Thoracic aorta (tissue), 2 donors: ENCODE data around the gene PACSIN3. TPM values are rescaled to one million over a fixed set of nuclear protein-coding genes. Genes with fewer than 3 reads are reported as not detected.

ENCODE experiments used
- ATAC-seq: fragments of 150-250 bp; one replicate; pipeline ENCODE4 v1.8.0; 2017; ENCODE audit warnings: low read depth; ENCODE audit not compliant: insufficient number of reproducible peaks, low FRiP score
- DNase-seq: peaks from one replicate; pipeline ENCODE4 v3.0.0-alpha.2; 2020; ENCODE audit warnings: low spot score
- H3K27ac ChIP-seq, 2 donors: fragments of 200-600 bp; sonication (generic); 1 replicate in 1 of 2; 2 replicates in 1 of 2; pipeline ENCODE4 v1.5.1; 2016; ENCODE audit warnings: mild to moderate bottlenecking in 2 of 2, moderate library complexity in 2 of 2
- H3K27me3 ChIP-seq: fragments of 200-600 bp; sonication (generic); replicated peaks from 2 replicates; pipeline ENCODE4 v1.6.0; 2016; ENCODE audit warnings: mild to moderate bottlenecking; ENCODE audit not compliant: insufficient read depth
- H3K36me3 ChIP-seq: fragments of 200-600 bp; sonication (generic); one replicate; pipeline ENCODE4 v1.5.1; 2016
- H3K4me1 ChIP-seq, 2 donors: fragments of 200-600 bp; sonication (generic); 1 replicate in 1 of 2; 2 replicates in 1 of 2; pipeline versions ENCODE4 v1.5.1 to v1.6.0; 2016; ENCODE audit warnings: low read depth in 2 of 2, mild to moderate bottlenecking in 1 of 2; ENCODE audit not compliant: control insufficient read depth in 1 of 2
- H3K4me3 ChIP-seq: fragments of 200-600 bp; sonication (generic); 2 replicates; pipeline ENCODE4 v1.5.1; 2016; ENCODE audit warnings: mild to moderate bottlenecking
- H3K9me3 ChIP-seq: fragments of 200-600 bp; sonication (generic); 2 replicates; pipeline ENCODE4 v1.5.1; 2016
- total RNA-seq, 2 donors: library from RNA; depleted of rRNA; stranded (reverse); fragments of >200 nt; gene quantifications; one replicate each; pipeline versions ENCODE4 v1.1.0 to v1.2.3, GENCODE V29; 2016
- TF ChIP-seq, protein P1 (sequence below): fragments of 200-600 bp; sonication (generic); IDR thresholded peaks from one replicate; pipeline ENCODE4 v1.5.1; 2019; ENCODE audit warnings: antibody characterized with exemption

PACSIN3 gene
- total RNA-seq, 2 donors from 2014 or later: 30.3 to 44.4 TPM

DNA sequence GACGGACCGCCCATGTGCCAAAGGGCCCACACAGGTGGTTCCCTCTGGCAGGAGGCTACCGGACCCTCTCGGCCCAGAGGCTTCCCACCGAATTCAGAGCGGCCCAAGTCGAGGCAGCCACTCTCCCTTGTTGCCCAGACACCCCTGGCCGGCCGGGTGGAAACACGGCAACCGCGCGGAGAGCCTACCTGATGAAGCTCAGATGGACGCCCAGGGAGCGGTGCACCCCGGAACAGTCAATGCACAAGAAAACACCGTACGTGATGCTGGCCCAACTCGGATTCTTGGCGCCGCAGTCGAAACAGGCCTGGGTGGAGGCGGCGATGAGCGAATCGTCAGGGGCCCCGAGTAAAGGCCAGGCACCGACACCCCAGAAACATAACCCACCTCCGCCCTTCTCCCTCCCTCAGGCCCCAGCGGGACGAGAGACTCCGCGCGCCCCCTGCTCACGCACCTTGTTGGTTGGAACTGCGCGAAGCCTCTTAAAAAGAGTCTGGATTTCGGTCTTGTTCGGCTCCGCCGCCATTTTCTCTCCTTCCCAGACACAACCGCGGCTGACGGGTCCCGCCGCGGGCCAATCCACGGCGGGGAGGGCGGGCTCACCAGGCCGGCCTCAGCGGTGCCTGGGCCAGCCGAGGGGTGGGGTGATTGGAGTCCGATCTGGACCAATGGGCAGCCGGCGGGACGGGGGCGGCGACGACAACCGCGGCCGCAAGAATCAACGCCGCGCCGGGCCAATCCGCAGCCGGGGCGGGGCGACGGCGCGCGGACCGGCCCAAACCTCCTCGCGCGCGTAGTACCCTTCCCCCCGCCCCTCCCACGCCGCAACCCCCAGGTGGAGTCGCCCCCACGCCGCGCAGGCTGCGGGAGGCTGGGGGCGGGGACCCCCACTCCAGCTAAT is 9.7 kb downstream of the PACSIN3 start, which contains the start of gene ARFGAP2:
Gene ARFGAP2 (minus strand): TSS at position 552 of the 901 bp plus-strand sequence. CDS start 26 bp downstream, at position 526.
- Histone ChIP-seq H3K4me1 (peaks cover 16 to 32% of the 10 kb centered on the region in 2 donors), H3K4me3 (peak within 1 kb of the TSS; percentile 99), H3K36me3 (peaks cover 37% of the 10 kb centered on the region), H3K27ac (peak within 1 kb of the TSS; percentile 93 to 99), H3K27me3 (no peaks in the 10 kb centered on the region), H3K9me3 (no peaks in the 10 kb centered on the region)
- TF ChIP-seq, protein P1, sequence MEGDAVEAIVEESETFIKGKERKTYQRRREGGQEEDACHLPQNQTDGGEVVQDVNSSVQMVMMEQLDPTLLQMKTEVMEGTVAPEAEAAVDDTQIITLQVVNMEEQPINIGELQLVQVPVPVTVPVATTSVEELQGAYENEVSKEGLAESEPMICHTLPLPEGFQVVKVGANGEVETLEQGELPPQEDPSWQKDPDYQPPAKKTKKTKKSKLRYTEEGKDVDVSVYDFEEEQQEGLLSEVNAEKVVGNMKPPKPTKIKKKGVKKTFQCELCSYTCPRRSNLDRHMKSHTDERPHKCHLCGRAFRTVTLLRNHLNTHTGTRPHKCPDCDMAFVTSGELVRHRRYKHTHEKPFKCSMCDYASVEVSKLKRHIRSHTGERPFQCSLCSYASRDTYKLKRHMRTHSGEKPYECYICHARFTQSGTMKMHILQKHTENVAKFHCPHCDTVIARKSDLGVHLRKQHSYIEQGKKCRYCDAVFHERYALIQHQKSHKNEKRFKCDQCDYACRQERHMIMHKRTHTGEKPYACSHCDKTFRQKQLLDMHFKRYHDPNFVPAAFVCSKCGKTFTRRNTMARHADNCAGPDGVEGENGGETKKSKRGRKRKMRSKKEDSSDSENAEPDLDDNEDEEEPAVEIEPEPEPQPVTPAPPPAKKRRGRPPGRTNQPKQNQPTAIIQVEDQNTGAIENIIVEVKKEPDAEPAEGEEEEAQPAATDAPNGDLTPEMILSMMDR: no peak
- DNase-seq: peak; percentile 86
- ATAC-seq: peak; percentile 91

DNA sequence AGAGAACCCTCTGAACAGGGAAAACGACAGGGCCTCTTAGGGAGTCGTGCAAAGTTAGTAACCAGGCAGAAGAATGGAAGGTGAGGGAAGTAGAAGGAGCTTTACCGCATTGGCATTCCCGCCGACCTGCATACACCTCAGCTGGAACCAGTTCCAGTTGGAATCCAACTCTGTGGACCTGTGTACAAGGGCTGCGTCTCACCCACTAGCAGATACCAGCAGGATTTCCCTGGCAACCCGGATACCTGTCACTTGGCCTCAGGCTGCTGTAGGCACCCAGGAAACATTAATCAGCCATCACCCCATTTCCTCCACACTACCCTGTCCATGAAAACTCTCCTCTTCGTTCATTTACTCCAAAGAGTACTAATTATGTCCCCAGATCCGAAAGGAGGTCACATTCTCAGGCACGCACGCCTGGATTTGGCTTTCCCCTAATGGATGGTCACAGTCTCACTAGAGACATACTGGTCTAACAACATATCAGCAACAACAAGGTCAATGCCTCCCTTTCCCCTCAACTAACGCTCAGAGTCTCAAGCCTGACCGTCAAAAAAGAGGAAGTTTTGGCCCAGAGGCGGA is 10.4 kb downstream of the PACSIN3 start:
- DNase-seq (no peak), ATAC-seq (no peak)
- TF ChIP-seq, protein P1: no peak
- H3K4me3 ChIP-seq: peak overlapping the region; percentile 99
- H3K9me3 ChIP-seq: no peaks in the 10 kb centered on the region
- H3K36me3 ChIP-seq: peaks cover 42% of the 10 kb centered on the region
- no peaks in the 10 kb centered on the region for H3K27me3 ChIP-seq
- peaks cover 16 to 32% of the 10 kb centered on the region in 2 donors for H3K4me1 ChIP-seq
- H3K27ac ChIP-seq: peak overlapping the region; percentile 89 to 93

DNA sequence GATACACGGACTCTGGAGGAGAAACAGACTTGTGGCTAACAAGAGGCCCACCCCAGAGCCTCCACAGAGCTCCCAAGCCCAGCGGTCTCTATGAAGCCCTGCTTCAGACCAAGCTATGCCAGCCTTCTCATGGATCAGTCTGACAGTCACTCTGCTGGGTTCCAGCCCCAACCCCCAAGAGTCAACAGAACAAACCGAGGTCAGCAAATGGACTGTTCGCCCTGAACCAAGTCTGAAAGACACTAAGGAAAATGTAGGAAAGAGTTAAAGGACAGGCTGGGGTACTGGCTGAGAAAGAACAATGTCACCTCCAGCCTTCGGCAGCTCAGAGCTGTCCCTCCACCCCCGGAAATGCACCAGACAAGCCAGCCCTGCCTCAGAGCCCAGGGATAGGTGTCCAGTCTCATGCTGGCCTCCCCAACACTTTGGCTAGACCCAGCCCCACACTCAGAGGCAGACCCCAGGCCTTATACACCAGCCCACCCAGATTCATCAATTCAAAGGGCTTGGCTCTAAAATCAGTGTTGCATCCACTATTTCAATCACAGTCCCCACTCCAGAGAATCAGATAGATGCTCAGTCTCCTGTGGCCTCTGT is 13.4 kb downstream of the PACSIN3 start:
- no peak for DNase-seq
- TF ChIP-seq, protein P1: no peak
- H3K36me3 ChIP-seq: peaks cover 61% of the 10 kb centered on the region
- no peak overlapping the region for H3K4me3 ChIP-seq
- peaks cover 15 to 26% of the 10 kb centered on the region in 2 donors for H3K4me1 ChIP-seq
- no peak overlapping the region for H3K27ac ChIP-seq
- H3K27me3 ChIP-seq: no peaks in the 10 kb centered on the region
- ATAC-seq: no peak
- H3K9me3 ChIP-seq: no peaks in the 10 kb centered on the region

DNA sequence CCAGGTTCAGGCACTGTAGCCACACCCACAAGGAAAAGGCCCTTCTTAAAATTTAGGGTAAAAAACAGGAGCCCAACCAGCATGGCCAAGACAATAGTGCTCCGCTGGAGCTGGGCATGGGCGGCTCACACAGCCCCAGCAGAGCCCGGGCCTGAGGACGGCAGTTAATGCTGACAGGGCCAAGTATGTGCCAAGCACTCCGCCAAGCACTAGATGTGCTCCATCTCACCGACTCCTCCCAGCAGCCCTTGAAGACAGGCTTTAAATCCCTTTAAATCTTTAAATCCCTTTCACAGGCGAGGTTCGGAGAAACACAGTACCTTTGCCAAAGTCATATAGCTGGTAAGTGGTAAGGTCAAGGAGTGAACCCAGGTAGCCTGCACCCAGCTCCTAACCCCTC is 14.4 kb downstream of the PACSIN3 start:
- ATAC-seq (no peak), DNase-seq (no peak)
- peaks cover 11 to 20% of the 10 kb centered on the region in 2 donors for H3K4me1 ChIP-seq
- TF ChIP-seq, protein P1: no peak
- H3K27ac ChIP-seq: no peak overlapping the region
- H3K36me3 ChIP-seq: peaks cover 71% of the 10 kb centered on the region
- no peak overlapping the region for H3K4me3 ChIP-seq
- H3K9me3 ChIP-seq: no peaks in the 10 kb centered on the region
- no peaks in the 10 kb centered on the region for H3K27me3 ChIP-seq
